ENCODE data around the gene RAPGEF2. TPM values are rescaled to one million over a fixed set of nuclear protein-coding genes. Genes with fewer than 3 reads are reported as not detected.

RAPGEF2 gene
- total RNA-seq, 6 experiments from 2014 or later, result 22.2 to 36.4 (median 31.5) TPM

DNA sequence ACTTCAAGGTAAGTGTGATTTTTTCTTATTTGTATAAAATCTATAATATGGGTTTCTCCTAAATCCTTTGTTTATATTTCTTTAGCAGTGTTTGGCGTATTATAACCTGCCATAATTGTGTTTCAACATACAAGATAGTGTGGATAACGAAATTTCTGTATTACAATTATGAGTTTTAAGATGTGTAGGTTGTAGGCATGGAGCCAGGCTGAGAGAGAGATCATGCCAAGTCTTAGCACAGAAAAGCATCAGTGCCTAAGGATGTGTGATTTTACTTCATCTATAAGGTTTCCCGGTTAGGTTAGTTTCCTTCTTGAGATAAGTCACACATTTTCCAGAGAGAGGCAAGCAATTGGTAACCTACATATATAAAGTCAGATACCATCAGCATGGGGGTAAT lies 161.2 kb downstream of the RAPGEF2 start:
- Mint-ChIP-seq H3K27ac (no peak overlapping the region), H3K4me1 (ENCODE audit: low read depth) (0 out of 2 replicates have a peak, but pooled peaks cover 12% of the 10 kb centered on the region), H3K27me3 (ENCODE audit: insufficient read depth) (no peaks in the 10 kb centered on the region), H3K36me3 (ENCODE audit: low read depth) (no peaks in the 10 kb centered on the region), H3K9me3 (no peaks in the 10 kb centered on the region), H3K4me3 (no peak overlapping the region)
- no peak for DNase-seq
- TF ChIP-seq, protein P1, sequence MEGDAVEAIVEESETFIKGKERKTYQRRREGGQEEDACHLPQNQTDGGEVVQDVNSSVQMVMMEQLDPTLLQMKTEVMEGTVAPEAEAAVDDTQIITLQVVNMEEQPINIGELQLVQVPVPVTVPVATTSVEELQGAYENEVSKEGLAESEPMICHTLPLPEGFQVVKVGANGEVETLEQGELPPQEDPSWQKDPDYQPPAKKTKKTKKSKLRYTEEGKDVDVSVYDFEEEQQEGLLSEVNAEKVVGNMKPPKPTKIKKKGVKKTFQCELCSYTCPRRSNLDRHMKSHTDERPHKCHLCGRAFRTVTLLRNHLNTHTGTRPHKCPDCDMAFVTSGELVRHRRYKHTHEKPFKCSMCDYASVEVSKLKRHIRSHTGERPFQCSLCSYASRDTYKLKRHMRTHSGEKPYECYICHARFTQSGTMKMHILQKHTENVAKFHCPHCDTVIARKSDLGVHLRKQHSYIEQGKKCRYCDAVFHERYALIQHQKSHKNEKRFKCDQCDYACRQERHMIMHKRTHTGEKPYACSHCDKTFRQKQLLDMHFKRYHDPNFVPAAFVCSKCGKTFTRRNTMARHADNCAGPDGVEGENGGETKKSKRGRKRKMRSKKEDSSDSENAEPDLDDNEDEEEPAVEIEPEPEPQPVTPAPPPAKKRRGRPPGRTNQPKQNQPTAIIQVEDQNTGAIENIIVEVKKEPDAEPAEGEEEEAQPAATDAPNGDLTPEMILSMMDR (IDR thresholded peaks at IDR 0.05), result no peak

DNA sequence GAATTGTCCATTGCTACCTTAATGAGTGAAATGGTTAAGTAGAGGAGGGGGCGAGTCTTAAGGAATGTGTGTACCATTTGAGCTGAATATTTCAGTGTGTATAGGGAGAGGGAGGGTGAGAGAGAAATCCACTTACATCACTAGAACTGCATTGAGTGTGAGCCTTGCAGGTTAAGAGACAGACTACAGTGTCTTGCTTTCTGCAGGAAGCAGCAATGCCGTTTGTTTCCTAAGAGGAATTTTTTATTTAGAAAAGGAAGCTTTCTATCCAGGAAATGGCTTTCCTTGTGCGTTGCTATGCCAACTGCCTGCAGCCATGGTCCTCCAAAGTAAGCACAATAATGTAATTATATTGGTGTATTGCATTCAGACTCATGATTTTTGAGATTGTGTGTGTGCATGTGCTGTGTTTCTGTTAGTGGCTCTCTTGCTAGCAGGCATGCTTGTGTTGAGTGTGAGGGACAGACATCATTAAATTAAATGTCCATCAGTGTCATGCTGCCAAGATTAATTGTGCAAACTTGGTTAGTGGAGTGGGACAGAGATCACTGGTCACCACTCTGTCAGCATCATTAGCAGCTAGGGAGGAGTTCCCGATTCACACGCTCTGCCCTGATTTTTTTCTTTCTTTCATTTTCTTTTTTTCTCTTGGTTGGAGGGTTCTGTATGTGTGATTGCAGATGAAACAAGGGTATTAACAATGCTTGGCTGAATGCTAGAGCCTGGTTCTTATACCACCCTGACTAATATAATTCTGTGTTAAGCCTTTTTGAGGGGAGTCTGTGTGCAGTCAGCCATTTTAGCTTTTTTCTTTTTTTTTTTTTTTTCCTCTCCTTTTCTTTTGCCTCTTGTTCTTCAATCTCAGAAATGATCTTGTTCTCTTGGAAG lies 164.3 kb downstream of the RAPGEF2 start:
- Mint-ChIP-seq H3K27me3 (ENCODE audit: insufficient read depth) (no peaks in the 10 kb centered on the region), H3K9me3 (no peaks in the 10 kb centered on the region), H3K4me3 (no peak overlapping the region), H3K27ac (no peak overlapping the region), H3K36me3 (ENCODE audit: low read depth) (no peaks in the 10 kb centered on the region), H3K4me1 (ENCODE audit: low read depth) (peaks cover 19% of the 10 kb centered on the region)
- DNase-seq, result peak; percentile 25
- TF ChIP-seq, protein P1 (IDR thresholded peaks at IDR 0.05), result no peak

DNA sequence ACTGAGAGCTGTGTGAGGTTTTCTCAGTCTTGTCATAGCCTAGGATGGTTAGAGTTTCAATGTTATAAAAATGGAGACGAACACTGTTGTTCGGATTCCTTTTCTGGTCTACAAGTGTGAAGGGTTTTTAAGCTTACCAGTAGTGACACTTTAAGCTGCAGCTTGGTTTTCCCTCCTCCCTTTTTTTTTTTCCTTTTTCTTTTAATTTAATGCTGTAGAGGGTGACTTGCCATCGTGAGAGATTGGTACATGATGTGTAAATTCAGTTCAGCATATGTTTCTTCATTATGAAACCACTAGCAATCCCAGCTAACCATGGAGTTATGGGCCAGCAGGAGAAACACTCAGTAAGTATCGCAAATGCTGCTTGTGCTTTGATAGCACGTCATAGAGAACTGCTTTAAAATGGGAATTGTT lies 165.0 kb downstream of the RAPGEF2 start:
- Mint-ChIP-seq H3K36me3 (ENCODE audit: low read depth) (no peaks in the 10 kb centered on the region), H3K9me3 (no peaks in the 10 kb centered on the region), H3K4me1 (ENCODE audit: low read depth) (peaks cover 20% of the 10 kb centered on the region), H3K27ac (no peak overlapping the region), H3K4me3 (no peak overlapping the region), H3K27me3 (ENCODE audit: insufficient read depth) (no peaks in the 10 kb centered on the region)
- no peak for DNase-seq
- TF ChIP-seq, protein P1 (IDR thresholded peaks at IDR 0.05), result no peak

DNA sequence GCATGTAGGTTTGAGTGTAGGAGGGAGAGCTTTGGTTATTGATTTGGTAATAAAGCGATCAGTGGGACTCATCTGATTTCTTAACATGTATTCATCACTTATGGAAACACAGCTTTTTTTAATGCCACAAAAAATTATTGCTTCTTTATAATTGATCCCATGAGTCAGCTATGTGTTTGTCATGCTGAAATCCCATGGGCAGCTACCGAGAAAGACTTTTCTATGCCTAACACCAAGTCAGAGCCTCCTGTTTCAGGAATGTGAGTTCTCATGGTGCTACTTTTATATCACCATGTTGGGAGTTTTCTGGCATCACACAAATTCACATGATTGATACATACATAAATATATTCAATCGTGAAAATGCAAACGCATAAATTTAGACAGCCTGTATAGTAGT lies 165.7 kb downstream of the RAPGEF2 start:
- Mint-ChIP-seq H3K27ac (no peak overlapping the region), H3K4me3 (no peak overlapping the region)

DNA sequence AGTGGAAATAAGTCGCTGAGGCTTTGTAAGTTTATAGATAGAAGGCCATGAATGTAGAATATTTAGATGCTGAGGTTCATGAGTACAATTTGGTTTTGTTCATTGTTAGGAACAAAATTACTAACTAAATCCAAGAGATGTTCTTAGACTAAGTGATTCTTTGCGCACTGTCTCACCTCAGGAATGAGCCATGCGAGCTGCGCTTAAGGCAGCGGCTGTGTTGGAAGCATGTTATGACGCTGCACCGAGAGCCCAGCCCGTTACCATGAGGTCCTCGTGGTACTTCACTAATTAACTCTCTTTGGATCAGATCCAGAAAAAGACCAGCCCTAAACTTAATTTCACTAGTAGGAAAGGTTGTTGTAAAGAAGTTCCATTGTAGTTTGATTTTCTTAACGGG lies 166.2 kb downstream of the RAPGEF2 start:
- Mint-ChIP-seq H3K4me1 (ENCODE audit: low read depth) (peaks cover 32% of the 10 kb centered on the region), H3K9me3 (no peaks in the 10 kb centered on the region), H3K36me3 (ENCODE audit: low read depth) (no peaks in the 10 kb centered on the region), H3K27ac (no peak overlapping the region), H3K27me3 (ENCODE audit: insufficient read depth) (no peaks in the 10 kb centered on the region), H3K4me3 (no peak overlapping the region)
- TF ChIP-seq, protein P1 (IDR thresholded peaks at IDR 0.05), result no peak
- no peak for DNase-seq

More for the DNA sequence above, 165.7 kb downstream of the RAPGEF2 start:
- H3K4me1 Mint-ChIP-seq (ENCODE audit: low read depth), result peaks cover 27% of the 10 kb centered on the region
- TF ChIP-seq, protein P1 (IDR thresholded peaks at IDR 0.05), result no peak
- DNase-seq, result no peak
- no peaks in the 10 kb centered on the region for H3K27me3 Mint-ChIP-seq (ENCODE audit: insufficient read depth)
- H3K36me3 Mint-ChIP-seq (ENCODE audit: low read depth), result no peaks in the 10 kb centered on the region
- H3K9me3 Mint-ChIP-seq, result no peaks in the 10 kb centered on the region
